H9 (cell line): ENCODE data around the gene NSD1. TPM values are rescaled to one million over a fixed set of nuclear protein-coding genes. Genes with fewer than 3 reads are reported as not detected.
A peak's percentile ranks its signal among the peaks of the same experiment; 100 is the strongest.

Source experiments
- DNase-seq: peaks from one replicate; pipeline ENCODE4 v3.0.0-alpha.2; 2017
- H2AFZ ChIP-seq: one replicate; pipeline ENCODE4 v1.6.1; 2013; ENCODE audit warnings: mild to moderate bottlenecking, low read length, control low read depth, moderate library complexity
- H2AK5ac ChIP-seq: 2 replicates; pipeline ENCODE4 v1.6.1; 2013; ENCODE audit warnings: low read length, control low read depth, mixed read lengths; ENCODE audit not compliant: insufficient read length
- H2BK120ac ChIP-seq: one replicate; pipeline ENCODE4 v1.6.1; 2013; ENCODE audit warnings: low read depth, mild to moderate bottlenecking, low read length, control low read depth, inconsistent platforms; ENCODE audit not compliant: poor library complexity, severe bottlenecking
- H2BK12ac ChIP-seq: 2 replicates; pipeline ENCODE4 v1.6.1; 2013; ENCODE audit warnings: low read length, control low read depth, mixed read lengths, low read depth; ENCODE audit not compliant: insufficient read length
- H2BK15ac ChIP-seq: 2 replicates; pipeline ENCODE4 v1.6.1; 2013; ENCODE audit warnings: low read depth, low read length, control low read depth
- H2BK20ac ChIP-seq: one replicate; pipeline ENCODE4 v1.6.1; 2013; ENCODE audit warnings: low read depth, mild to moderate bottlenecking, low read length, control low read depth, inconsistent platforms; ENCODE audit not compliant: poor library complexity, severe bottlenecking
- H2BK5ac ChIP-seq: 2 replicates; pipeline ENCODE4 v1.6.1; 2013; ENCODE audit warnings: low read length, control low read depth, mixed read lengths; ENCODE audit not compliant: insufficient read length
- H3K14ac ChIP-seq: 2 replicates; pipeline ENCODE4 v1.6.1; 2013; ENCODE audit warnings: low read length, control low read depth; ENCODE audit not compliant: insufficient read depth
- H3K18ac ChIP-seq: 2 replicates; pipeline ENCODE4 v1.6.1; 2013; ENCODE audit warnings: low read depth, mild to moderate bottlenecking, mixed read lengths, low read length, control low read depth; ENCODE audit not compliant: insufficient read length
- H3K23ac ChIP-seq: 2 replicates; pipeline ENCODE4 v1.6.1; 2013; ENCODE audit warnings: low read length, control low read depth, mixed read lengths, low read depth; ENCODE audit not compliant: insufficient read length
- H3K23me2 ChIP-seq: 2 replicates; pipeline ENCODE4 v1.6.1; 2013; ENCODE audit warnings: low read depth, mild to moderate bottlenecking, mixed read lengths, low read length, control low read depth; ENCODE audit not compliant: insufficient read length, poor library complexity, severe bottlenecking
- H3K27ac ChIP-seq: 2 replicates; pipeline ENCODE4 v1.5.1; 2013; ENCODE audit warnings: low read length, control low read depth, mixed read lengths, low read depth; ENCODE audit not compliant: insufficient read length
- H3K27me3 ChIP-seq: 2 replicates; pipeline ENCODE4 v1.6.1; 2013; ENCODE audit warnings: low read length, control low read depth, inconsistent platforms; ENCODE audit not compliant: insufficient read depth
- H3K4ac ChIP-seq: 2 replicates; pipeline ENCODE4 v1.6.1; 2013; ENCODE audit warnings: low read depth, mild to moderate bottlenecking, control low read depth, inconsistent platforms, low read length, moderate library complexity
- H3K4me1 ChIP-seq: 2 replicates; pipeline ENCODE4 v1.6.1; 2013; ENCODE audit warnings: low read length, control low read depth, inconsistent platforms; ENCODE audit not compliant: insufficient read depth
- H3K4me2 ChIP-seq: 2 replicates; pipeline ENCODE4 v1.6.1; 2013; ENCODE audit warnings: low read length, control low read depth, mixed read lengths; ENCODE audit not compliant: insufficient read length, insufficient read depth
- H3K56ac ChIP-seq: 2 replicates; pipeline ENCODE4 v1.6.1; 2013; ENCODE audit warnings: low read depth, mild to moderate bottlenecking, mixed read lengths, low read length, control low read depth; ENCODE audit not compliant: insufficient read length
- H3K79me1 ChIP-seq: 2 replicates; pipeline ENCODE4 v1.6.1; 2013; ENCODE audit warnings: low read depth, mild to moderate bottlenecking, moderate library complexity, low read length, control low read depth, inconsistent platforms; ENCODE audit not compliant: insufficient read depth, poor library complexity, severe bottlenecking
- H3K79me2 ChIP-seq: 2 replicates; pipeline ENCODE4 v1.6.1; 2013; ENCODE audit warnings: low read length, control low read depth, inconsistent platforms; ENCODE audit not compliant: insufficient read depth
- H3K9ac ChIP-seq: 2 replicates; pipeline ENCODE4 v1.6.1; 2013; ENCODE audit warnings: low read length, control low read depth, mixed read lengths; ENCODE audit not compliant: insufficient read length; ENCODE audit errors: extremely low read depth
- H3K9me3 ChIP-seq: one replicate; pipeline ENCODE4 v1.6.1; 2013; ENCODE audit warnings: low read depth, low read length, inconsistent platforms; ENCODE audit not compliant: control insufficient read depth
- H3T11ph ChIP-seq: one replicate; pipeline ENCODE4 v1.6.1; 2013; ENCODE audit warnings: mild to moderate bottlenecking, low read length, control low read depth, inconsistent platforms
- H4K20me1 ChIP-seq: one replicate; pipeline ENCODE4 v1.6.1; 2013; ENCODE audit not compliant: control insufficient read depth, insufficient read length, insufficient read depth
- H4K5ac ChIP-seq: 2 replicates; pipeline ENCODE4 v1.6.1; 2013; ENCODE audit warnings: low read depth, mild to moderate bottlenecking, mixed read lengths, low read length, control low read depth; ENCODE audit not compliant: insufficient read length
- H4K8ac ChIP-seq: replicated peaks from 2 replicates; pipeline ENCODE4 v1.6.1; 2013; ENCODE audit warnings: low read length, control low read depth, mixed read lengths, low read depth; ENCODE audit not compliant: insufficient read length
- H4K91ac ChIP-seq: 2 replicates; pipeline ENCODE4 v1.6.1; 2013; ENCODE audit warnings: low read depth, mild to moderate bottlenecking, moderate library complexity, mixed read lengths, low read length, control low read depth; ENCODE audit not compliant: insufficient read length
- H3K27ac Mint-ChIP-seq, 3 experiments: 2 replicates in 2 of 3; 3 replicates in 1 of 3; pipeline ENCODE4 v1.8.0; 2020 to 2021; ENCODE audit warnings: mixed read lengths in 3 of 3, mild to moderate bottlenecking in 1 of 3, moderate library complexity in 1 of 3
- H3K27me3 Mint-ChIP-seq: 2 replicates; pipeline ENCODE4 v1.8.0; 2021; ENCODE audit warnings: low read depth, mild to moderate bottlenecking, moderate library complexity, mixed read lengths
- H3K36me3 Mint-ChIP-seq, 3 experiments: 2 replicates in 2 of 3; 3 replicates in 1 of 3; pipeline ENCODE4 v1.8.0; 2020 to 2021; ENCODE audit warnings: low read depth in 3 of 3, mixed read lengths in 3 of 3; ENCODE audit not compliant: insufficient read depth in 1 of 3
- H3K4me1 Mint-ChIP-seq, 2 experiments: 2 replicates each; pipeline ENCODE4 v1.8.0; 2020; ENCODE audit warnings: mixed read lengths in 2 of 2
- H3K4me3 Mint-ChIP-seq, 2 experiments: 2 replicates in 1 of 2; 3 replicates in 1 of 2; pipeline ENCODE4 v1.8.0; 2020 to 2021; ENCODE audit warnings: mild to moderate bottlenecking in 2 of 2, mixed read lengths in 2 of 2, moderate library complexity in 1 of 2
- H3K9me3 Mint-ChIP-seq, 2 experiments: 2 replicates in 1 of 2; 3 replicates in 1 of 2; pipeline ENCODE4 v1.8.0; 2020; ENCODE audit warnings: mild to moderate bottlenecking in 2 of 2, mixed read lengths in 2 of 2, moderate library complexity in 1 of 2
- WGBS: extraction: QIAGEN DNeasy Blood & Tissue Kit; methylation state at CpG from one replicate; pipeline ENCODE4 v1.1.7; 2013; ENCODE audit warnings: missing lambda C conversion rate, low lambda C conversion rate, mixed read lengths; ENCODE audit not compliant: insufficient read length; ENCODE audit errors: extremely low coverage; 5-methylcytosine and 5-hydroxymethylcytosine counted together
- total RNA-seq: library from RNA; stranded (reverse); gene quantifications from 2 replicates; pipeline ENCODE4 v1.2.1, GENCODE V29; 2021
- TF ChIP-seq, protein P1 (sequence below): fragments of 200-600 bp; sonication (generic); conservative IDR thresholded peaks from 3 replicates; pipeline ENCODE4 v1.8.0; 2021; ENCODE audit warnings: antibody characterized with exemption, mild to moderate bottlenecking

NSD1 gene
- total RNA-seq, 1 experiment from 2014 or later: 213 TPM

DNA sequence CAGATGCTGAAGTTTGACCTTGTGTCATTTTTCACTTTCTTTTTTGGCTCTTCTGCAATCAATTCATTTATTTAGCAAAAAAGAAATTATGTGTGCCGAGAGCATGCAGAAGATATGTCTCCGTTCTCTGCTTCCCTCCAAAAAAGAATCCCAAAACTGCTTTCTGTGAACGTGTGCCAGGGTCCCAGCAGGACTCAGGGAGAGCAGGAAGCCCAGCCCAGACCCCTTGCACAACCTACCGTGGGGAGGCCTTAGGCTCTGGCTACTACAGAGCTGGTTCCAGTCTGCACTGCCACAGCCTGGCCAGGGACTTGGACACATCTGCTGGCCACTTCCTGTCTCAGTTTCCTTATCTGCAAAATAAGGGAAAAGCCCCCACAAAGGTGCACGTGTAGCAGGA is 44.4 kb upstream of the NSD1 start:
- WGBS: no CpG with 5 or more reads among the region's 5 CpGs
- H2BK12ac ChIP-seq: no peak overlapping the region
- no peak overlapping the region for H4K5ac ChIP-seq
- H3K27me3 Mint-ChIP-seq: no peaks in the 10 kb centered on the region; the same call in 1 of the 2 replicates
- H3K4me1 Mint-ChIP-seq: peaks cover 22 to 28% of the 10 kb centered on the region in 2 experiments
- DNase-seq: no peak
- TF ChIP-seq, protein P1, sequence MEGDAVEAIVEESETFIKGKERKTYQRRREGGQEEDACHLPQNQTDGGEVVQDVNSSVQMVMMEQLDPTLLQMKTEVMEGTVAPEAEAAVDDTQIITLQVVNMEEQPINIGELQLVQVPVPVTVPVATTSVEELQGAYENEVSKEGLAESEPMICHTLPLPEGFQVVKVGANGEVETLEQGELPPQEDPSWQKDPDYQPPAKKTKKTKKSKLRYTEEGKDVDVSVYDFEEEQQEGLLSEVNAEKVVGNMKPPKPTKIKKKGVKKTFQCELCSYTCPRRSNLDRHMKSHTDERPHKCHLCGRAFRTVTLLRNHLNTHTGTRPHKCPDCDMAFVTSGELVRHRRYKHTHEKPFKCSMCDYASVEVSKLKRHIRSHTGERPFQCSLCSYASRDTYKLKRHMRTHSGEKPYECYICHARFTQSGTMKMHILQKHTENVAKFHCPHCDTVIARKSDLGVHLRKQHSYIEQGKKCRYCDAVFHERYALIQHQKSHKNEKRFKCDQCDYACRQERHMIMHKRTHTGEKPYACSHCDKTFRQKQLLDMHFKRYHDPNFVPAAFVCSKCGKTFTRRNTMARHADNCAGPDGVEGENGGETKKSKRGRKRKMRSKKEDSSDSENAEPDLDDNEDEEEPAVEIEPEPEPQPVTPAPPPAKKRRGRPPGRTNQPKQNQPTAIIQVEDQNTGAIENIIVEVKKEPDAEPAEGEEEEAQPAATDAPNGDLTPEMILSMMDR: no peak
- H4K91ac ChIP-seq: no peak overlapping the region
- H3K56ac ChIP-seq: no peak overlapping the region
- peak overlapping the region in 1 of 2 experiments; percentile 68; a peak in 2 of 5 replicates for H3K4me3 Mint-ChIP-seq
- no peak overlapping the region for H3K4ac ChIP-seq
- H2AFZ ChIP-seq: no peak overlapping the region
- no peak overlapping the region for H3K27ac Mint-ChIP-seq
- no peak overlapping the region for H3K14ac ChIP-seq
- no peak overlapping the region for H2AK5ac ChIP-seq
- H3K9ac ChIP-seq: no peak overlapping the region
- no peak overlapping the region for H2BK120ac ChIP-seq
- H3K36me3 Mint-ChIP-seq: peaks cover 26 to 40% (median 38%) of the 10 kb centered on the region in 3 experiments; a peak in 6 of 7 replicates
- no peaks in the 10 kb centered on the region for H3K79me1 ChIP-seq
- no peak overlapping the region for H3K23ac ChIP-seq
- H3K9me3 ChIP-seq: no peaks in the 10 kb centered on the region
- no peak overlapping the region for H2BK15ac ChIP-seq
- no peak overlapping the region for H3K18ac ChIP-seq
- H3K9me3 Mint-ChIP-seq: no peaks in the 10 kb centered on the region; a peak in 1 of 5 replicates
- H4K8ac ChIP-seq: no peak overlapping the region
- H3K4me1 ChIP-seq: peaks cover 6% of the 10 kb centered on the region
- no peak overlapping the region for H2BK5ac ChIP-seq
- no peak overlapping the region for H3K4me2 ChIP-seq
- H3K23me2 ChIP-seq: no peaks in the 10 kb centered on the region
- no peak overlapping the region for H3T11ph ChIP-seq
- no peak overlapping the region for H3K27ac ChIP-seq
- H3K79me2 ChIP-seq: peaks cover 4% of the 10 kb centered on the region; the same call in 1 of the 2 replicates
- no peaks in the 10 kb centered on the region for H3K27me3 ChIP-seq
- no peaks in the 10 kb centered on the region for H4K20me1 ChIP-seq
- no peak overlapping the region for H2BK20ac ChIP-seq
